SK-N-SH treated with all-trans-retinoic acid at 6 μM for 48 hours (cell line): ENCODE results near the gene AAGAB.

Source experiments
- ATAC-seq: fragments of 200-7000 bp; cut with Tn5 transposase; 3 replicates; pipeline ENCODE4 v1.9.1; 2020; ENCODE audit warnings: mild to moderate bottlenecking, moderate library complexity
- ARNTL ChIP-seq: fragments of 450-650 bp; formaldehyde crosslinking; IDR thresholded peaks from 2 replicates; pipeline ENCODE4 v1.5.0; 2020; ENCODE audit warnings: low read depth, mild to moderate bottlenecking, moderate library complexity, borderline replicate concordance
- BACH2 ChIP-seq: fragments of 250-450 bp; sonication (Bioruptor Pico); IDR thresholded peaks from 2 replicates; pipeline ENCODE4 v1.9.0; 2021; ENCODE audit warnings: mild to moderate bottlenecking, borderline replicate concordance
- CREB5 ChIP-seq: fragments of 250-450 bp; sonication (Bioruptor Pico); IDR thresholded peaks from 2 replicates; pipeline ENCODE4 v1.5.1; 2020; ENCODE audit warnings: low read depth, mild to moderate bottlenecking, moderate library complexity
- CSDC2 ChIP-seq: fragments of 250-450 bp; sonication (Bioruptor Pico); IDR thresholded peaks from 2 replicates; pipeline ENCODE4 v1.5.0; 2020; ENCODE audit warnings: mild to moderate bottlenecking, moderate library complexity
- CSRNP3 ChIP-seq: fragments of 250-450 bp; sonication (Bioruptor Pico); IDR thresholded peaks from 2 replicates; pipeline ENCODE4 v1.5.1; 2021; ENCODE audit warnings: mild to moderate bottlenecking, moderate library complexity
- GLIS3 ChIP-seq: fragments of 250-450 bp; sonication (Bioruptor Pico); IDR thresholded peaks from 2 replicates; pipeline ENCODE4 v1.5.0; 2020; ENCODE audit warnings: mild to moderate bottlenecking, moderate library complexity
- ISL1 ChIP-seq: fragments of 250-450 bp; sonication (Bioruptor Pico); IDR thresholded peaks from 2 replicates; pipeline ENCODE4 v2.1.2; 2022; ENCODE audit warnings: mild to moderate bottlenecking, moderate library complexity
- PATZ1 ChIP-seq: fragments of 250-450 bp; sonication (Bioruptor Pico); IDR thresholded peaks from 2 replicates; pipeline ENCODE4 v1.8.0; 2020; ENCODE audit warnings: mild to moderate bottlenecking, moderate library complexity, borderline replicate concordance
- POU6F1 ChIP-seq: fragments of 250-450 bp; sonication (Bioruptor Pico); IDR thresholded peaks from 2 replicates; pipeline ENCODE4 v1.8.0; 2021; ENCODE audit warnings: low read depth, mild to moderate bottlenecking, moderate library complexity, borderline replicate concordance
- PPARA ChIP-seq: fragments of 250-450 bp; sonication (Bioruptor Pico); IDR thresholded peaks from 2 replicates; pipeline ENCODE4 v1.5.0; 2020; ENCODE audit warnings: mild to moderate bottlenecking, borderline replicate concordance
- RARB ChIP-seq: fragments of 250-450 bp; sonication (Bioruptor Pico); IDR thresholded peaks from 2 replicates; pipeline ENCODE4 v1.8.0; 2021; ENCODE audit warnings: mild to moderate bottlenecking, moderate library complexity
- SNAI2 ChIP-seq: fragments of 250-450 bp; sonication (Bioruptor Pico); IDR thresholded peaks from 2 replicates; pipeline ENCODE4 v1.5.0; 2020; ENCODE audit warnings: mild to moderate bottlenecking, moderate library complexity
- TCF4 ChIP-seq: fragments of 250-450 bp; sonication (Bioruptor Pico); IDR thresholded peaks from 2 replicates; pipeline ENCODE4 v1.8.0; 2021; ENCODE audit warnings: mild to moderate bottlenecking, moderate library complexity, borderline replicate concordance
- TOX ChIP-seq: fragments of 250-450 bp; sonication (Bioruptor Pico); IDR thresholded peaks from 2 replicates; pipeline ENCODE4 v1.8.0; 2021; ENCODE audit warnings: mild to moderate bottlenecking, moderate library complexity, borderline replicate concordance
- TSHZ2 ChIP-seq: fragments of 250-450 bp; sonication (Bioruptor Pico); IDR thresholded peaks from 2 replicates; pipeline ENCODE4 v1.5.0; 2020; ENCODE audit warnings: mild to moderate bottlenecking, moderate library complexity
- ZC3H10 ChIP-seq: fragments of 250-450 bp; sonication (Bioruptor Pico); IDR thresholded peaks from 2 replicates; pipeline ENCODE4 v1.5.1; 2021; ENCODE audit warnings: mild to moderate bottlenecking, moderate library complexity
- ZFP3 ChIP-seq: fragments of 250-450 bp; sonication (Bioruptor Pico); IDR thresholded peaks from 2 replicates; pipeline ENCODE4 v1.5.0; 2020; ENCODE audit warnings: mild to moderate bottlenecking, moderate library complexity
- ZNF565 ChIP-seq: fragments of 450-650 bp; formaldehyde crosslinking; conservative IDR thresholded peaks from 2 replicates; pipeline ENCODE4 v1.5.0; 2020; ENCODE audit warnings: low read depth, mild to moderate bottlenecking, moderate library complexity
- ZNF70 ChIP-seq: fragments of 450-650 bp; formaldehyde crosslinking; IDR thresholded peaks from 2 replicates; pipeline ENCODE4 v1.5.0; 2020; ENCODE audit warnings: mild to moderate bottlenecking, moderate library complexity
- ZNF8 ChIP-seq: fragments of 450-650 bp; formaldehyde crosslinking; IDR thresholded peaks from 2 replicates; pipeline ENCODE4 v1.5.0; 2020; ENCODE audit warnings: mild to moderate bottlenecking, moderate library complexity

Gene AAGAB

GRCh38 chr15:67185621-67186225, 68.7 kb downstream of the AAGAB start:
- TF ChIP-seq RARB (no peak), ZC3H10 (CRISPR knock-in tag) (no peak), ZFP3 (no peak), GLIS3 (CRISPR knock-in tag) (no peak), PATZ1 (CRISPR knock-in tag) (no peak), ARNTL (no peak), ISL1 (CRISPR knock-in tag) (no peak), CSDC2 (no peak)
- TF ChIP-seq, all 23 proteins: peak for 0

GRCh38 chr15:67185051-67185450, 69.4 kb downstream of the AAGAB start:
- ATAC-seq, result no peak
- no peak for TF ChIP-seq ZNF70 (CRISPR knock-in tag)
- no peak for TF ChIP-seq POU6F1 (CRISPR knock-in tag)
- TF ChIP-seq TOX, result no peak
- no peak for TF ChIP-seq ZC3H10 (CRISPR knock-in tag)
- TF ChIP-seq RARB, result no peak
- TF ChIP-seq CSDC2, result no peak
- no peak for TF ChIP-seq ZFP3
- no peak for TF ChIP-seq ISL1 (CRISPR knock-in tag)
- TF ChIP-seq CREB5 (CRISPR knock-in tag), result no peak
- TF ChIP-seq ZNF565 (CRISPR knock-in tag), result no peak
- no peak for TF ChIP-seq PPARA (CRISPR knock-in tag)
- no peak for TF ChIP-seq BACH2
- TF ChIP-seq TSHZ2 (CRISPR knock-in tag), result no peak
- TF ChIP-seq GLIS3 (CRISPR knock-in tag), result no peak
- no peak for TF ChIP-seq TCF4 (CRISPR knock-in tag)
- no peak for TF ChIP-seq CSRNP3
- no peak for TF ChIP-seq PATZ1 (CRISPR knock-in tag)
- no peak for TF ChIP-seq SNAI2 (CRISPR knock-in tag)
- TF ChIP-seq ZNF8, result no peak

More at GRCh38 chr15:67185621-67186225, 68.7 kb downstream of the AAGAB start:
- ATAC-seq, result no peak
